ENCODE results near the gene NUP133.

The NUP133 gene

DNA sequence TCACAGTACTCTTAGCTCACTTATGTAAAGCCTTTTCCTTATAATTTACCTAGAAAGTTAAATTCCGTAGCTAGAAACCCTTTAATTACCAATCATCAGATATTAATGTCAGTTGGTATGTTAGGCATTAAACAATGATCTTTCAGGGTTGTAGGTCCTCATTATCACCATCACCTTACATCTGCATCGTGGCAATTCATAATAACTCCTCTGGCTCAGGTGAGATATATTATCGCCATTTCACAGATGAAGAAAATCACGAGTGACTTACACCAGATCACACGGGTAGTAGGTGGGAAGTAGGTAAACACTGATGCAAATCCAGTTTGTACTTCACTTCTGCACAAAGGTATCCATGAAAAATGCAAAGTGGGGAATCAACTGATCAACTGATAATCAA lies 639 bp downstream of the NUP133 start:
- no peaks in the 10 kb centered on the region for H3K36me3 ChIP-seq (ENCODE audit: control insufficient read depth, insufficient read depth, low read length)
- no peaks in the 10 kb centered on the region for H3K27me3 ChIP-seq (replicated peaks; ENCODE audit: control insufficient read depth, insufficient read depth, low read length)
- H3K4me3 ChIP-seq (replicated peaks; ENCODE audit: low read depth, low read length): peak overlapping the region; percentile 88
- TF ChIP-seq CTCF (IDR thresholded peaks at IDR 0.05; ENCODE audit: insufficient read depth, low read length, poor library complexity, severe bottlenecking): no peak
- no peak for DNase-seq (ENCODE audit: extremely low read depth, insufficient read length)

DNA sequence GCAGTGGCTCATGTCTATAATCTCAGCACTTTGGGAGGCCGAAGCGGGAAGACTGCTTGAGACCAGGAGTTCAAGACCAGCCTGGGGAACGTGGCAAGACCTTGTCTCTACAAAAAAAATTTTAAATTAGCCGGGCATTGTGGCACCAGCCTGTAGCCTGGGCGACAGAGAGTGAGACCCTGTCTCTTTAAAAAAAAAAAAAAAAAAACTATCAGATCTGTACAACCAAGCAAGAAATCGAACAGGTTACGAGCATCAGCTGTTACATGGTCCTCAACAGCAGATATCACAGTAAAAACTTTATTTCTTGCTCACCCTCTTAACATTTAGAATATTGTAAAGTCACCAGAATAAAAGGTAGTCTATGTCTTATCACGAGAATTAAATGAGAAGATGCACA lies 1.5 kb downstream of the NUP133 start:
- DNase-seq (ENCODE audit: extremely low read depth, insufficient read length): no peak
- no peak for TF ChIP-seq CTCF (IDR thresholded peaks at IDR 0.05; ENCODE audit: insufficient read depth, low read length, poor library complexity, severe bottlenecking)
- no peaks in the 10 kb centered on the region for H3K27me3 ChIP-seq (replicated peaks; ENCODE audit: control insufficient read depth, insufficient read depth, low read length)
- H3K36me3 ChIP-seq (ENCODE audit: control insufficient read depth, insufficient read depth, low read length): no peaks in the 10 kb centered on the region
- no peak overlapping the region for H3K4me3 ChIP-seq (replicated peaks; ENCODE audit: low read depth, low read length)

DNA sequence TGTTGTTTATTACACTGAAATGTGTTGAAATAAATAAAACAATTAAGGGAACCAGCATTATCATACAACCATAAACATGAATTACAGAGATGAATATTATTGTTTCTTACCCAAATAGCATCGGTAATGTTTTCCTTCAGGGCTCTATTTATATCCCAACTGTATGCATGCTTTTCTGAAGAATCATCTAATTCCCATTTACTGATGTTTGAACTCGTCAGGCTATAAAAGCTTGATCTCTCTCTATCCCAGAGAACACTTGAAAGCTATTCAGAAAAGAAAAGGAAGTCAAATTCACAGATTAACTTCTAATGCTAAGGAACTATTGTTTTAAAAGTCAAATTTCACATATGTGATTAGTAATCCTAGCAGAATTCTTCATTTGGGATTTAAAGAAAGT lies 12.4 kb downstream of the NUP133 start:
- no peak overlapping the region for H3K4me3 ChIP-seq (replicated peaks; ENCODE audit: low read depth, low read length)
- no peak for TF ChIP-seq CTCF (IDR thresholded peaks at IDR 0.05; ENCODE audit: insufficient read depth, low read length, poor library complexity, severe bottlenecking)
- H3K36me3 ChIP-seq (ENCODE audit: control insufficient read depth, insufficient read depth, low read length): peaks cover 16% of the 10 kb centered on the region
- no peaks in the 10 kb centered on the region for H3K27me3 ChIP-seq (replicated peaks; ENCODE audit: control insufficient read depth, insufficient read depth, low read length)
- no peak for DNase-seq (ENCODE audit: extremely low read depth, insufficient read length)

DNA sequence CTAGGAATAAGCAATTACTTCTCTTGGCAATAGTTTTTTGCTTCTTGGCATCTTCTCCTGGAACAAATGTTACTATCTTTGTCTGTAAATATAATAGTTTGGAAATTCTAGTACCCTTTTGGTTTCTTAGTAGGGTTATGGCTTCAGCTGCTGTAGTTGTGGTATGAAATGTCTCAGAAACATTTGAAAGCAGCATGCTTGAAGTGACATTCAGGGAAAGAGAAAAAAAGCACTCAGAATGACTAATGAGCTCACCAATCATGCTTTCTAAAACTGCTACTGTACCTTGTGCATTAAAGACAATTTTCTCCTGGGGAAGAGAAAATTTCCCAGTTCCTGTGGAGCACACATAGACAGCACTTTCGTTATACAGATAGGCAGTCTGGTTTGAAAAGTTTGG lies 21.0 kb downstream of the NUP133 start:
- H3K36me3 ChIP-seq (ENCODE audit: control insufficient read depth, insufficient read depth, low read length): peaks cover 12% of the 10 kb centered on the region
- no peak for TF ChIP-seq CTCF (IDR thresholded peaks at IDR 0.05; ENCODE audit: insufficient read depth, low read length, poor library complexity, severe bottlenecking)
- no peaks in the 10 kb centered on the region for H3K27me3 ChIP-seq (replicated peaks; ENCODE audit: control insufficient read depth, insufficient read depth, low read length)
- DNase-seq (ENCODE audit: extremely low read depth, insufficient read length): no peak
- no peak overlapping the region for H3K4me3 ChIP-seq (replicated peaks; ENCODE audit: low read depth, low read length)

- peaks cover 12% of the 10 kb centered on the region for H3K36me3 ChIP-seq (ENCODE audit: control insufficient read depth, insufficient read depth, low read length)
- no peak for TF ChIP-seq CTCF (IDR thresholded peaks at IDR 0.05; ENCODE audit: insufficient read depth, low read length, poor library complexity, severe bottlenecking)
- no peak overlapping the region for H3K4me3 ChIP-seq (replicated peaks; ENCODE audit: low read depth, low read length)
- no peak for DNase-seq (ENCODE audit: extremely low read depth, insufficient read length)
- H3K27me3 ChIP-seq (replicated peaks; ENCODE audit: control insufficient read depth, insufficient read depth, low read length): no peaks in the 10 kb centered on the region
These were observed 22.8 kb downstream of the NUP133 start for GRCh38 chr1:229485318-229485717.

DNA sequence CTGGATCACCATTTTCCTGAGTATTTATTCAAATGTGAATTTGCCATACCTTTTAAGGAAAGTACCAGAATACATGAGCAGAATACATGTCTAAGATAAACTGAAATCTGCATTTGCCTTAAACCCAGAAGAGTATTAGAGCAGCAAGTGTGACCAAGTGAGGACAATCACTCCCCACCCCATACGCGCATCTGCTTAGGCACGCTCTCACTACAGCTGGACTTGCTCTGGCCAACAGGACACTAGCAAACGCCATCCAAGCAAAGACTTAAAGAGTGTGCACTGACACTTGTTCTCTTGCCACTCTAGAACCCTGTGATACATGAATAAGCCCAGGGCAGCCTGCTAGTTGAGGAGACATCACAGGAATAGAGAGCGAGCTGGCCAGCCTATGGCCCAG lies 25.6 kb downstream of the NUP133 start:
- Histone ChIP-seq H3K4me3 (replicated peaks; ENCODE audit: low read depth, low read length) (no peak overlapping the region), H3K36me3 (ENCODE audit: control insufficient read depth, insufficient read depth, low read length) (peaks cover 12% of the 10 kb centered on the region), H3K27me3 (replicated peaks; ENCODE audit: control insufficient read depth, insufficient read depth, low read length) (no peaks in the 10 kb centered on the region)
- DNase-seq (ENCODE audit: extremely low read depth, insufficient read length): no peak
- no peak for TF ChIP-seq CTCF (IDR thresholded peaks at IDR 0.05; ENCODE audit: insufficient read depth, low read length, poor library complexity, severe bottlenecking)

Data from GM06990 (cell line).